IPS-18a (cell line): ENCODE results near the gene LRP3.
"Not testable (repeated sequence)": the region's sequence is repeated elsewhere in the genome, so short reads cannot be mapped to it uniquely, and the experiment has no call there.

Experiments
- H3K27ac ChIP-seq: one replicate; pipeline ENCODE4 v1.5.1; 2013; ENCODE audit warnings: low read length
- H3K27me3 ChIP-seq: one replicate; pipeline ENCODE4 v1.6.1; 2013; ENCODE audit warnings: mild to moderate bottlenecking, low read length; ENCODE audit not compliant: control insufficient read depth, insufficient read depth
- H3K36me3 ChIP-seq: one replicate; pipeline ENCODE4 v1.6.1; 2013; ENCODE audit warnings: low read depth, low read length; ENCODE audit not compliant: control insufficient read depth
- H3K4me1 ChIP-seq: one replicate; pipeline ENCODE4 v1.6.1; 2013; ENCODE audit warnings: low read depth, low read length; ENCODE audit not compliant: control insufficient read depth
- H3K4me3 ChIP-seq: one replicate; pipeline ENCODE4 v1.5.1; 2013; ENCODE audit warnings: low read length
- H3K9ac ChIP-seq: one replicate; pipeline ENCODE4 v1.6.1; 2013; ENCODE audit warnings: mild to moderate bottlenecking, low read length, moderate library complexity
- H3K9me3 ChIP-seq: one replicate; pipeline ENCODE4 v1.6.1; 2013; ENCODE audit warnings: low read depth, low read length; ENCODE audit not compliant: control insufficient read depth

LRP3 gene

DNA sequence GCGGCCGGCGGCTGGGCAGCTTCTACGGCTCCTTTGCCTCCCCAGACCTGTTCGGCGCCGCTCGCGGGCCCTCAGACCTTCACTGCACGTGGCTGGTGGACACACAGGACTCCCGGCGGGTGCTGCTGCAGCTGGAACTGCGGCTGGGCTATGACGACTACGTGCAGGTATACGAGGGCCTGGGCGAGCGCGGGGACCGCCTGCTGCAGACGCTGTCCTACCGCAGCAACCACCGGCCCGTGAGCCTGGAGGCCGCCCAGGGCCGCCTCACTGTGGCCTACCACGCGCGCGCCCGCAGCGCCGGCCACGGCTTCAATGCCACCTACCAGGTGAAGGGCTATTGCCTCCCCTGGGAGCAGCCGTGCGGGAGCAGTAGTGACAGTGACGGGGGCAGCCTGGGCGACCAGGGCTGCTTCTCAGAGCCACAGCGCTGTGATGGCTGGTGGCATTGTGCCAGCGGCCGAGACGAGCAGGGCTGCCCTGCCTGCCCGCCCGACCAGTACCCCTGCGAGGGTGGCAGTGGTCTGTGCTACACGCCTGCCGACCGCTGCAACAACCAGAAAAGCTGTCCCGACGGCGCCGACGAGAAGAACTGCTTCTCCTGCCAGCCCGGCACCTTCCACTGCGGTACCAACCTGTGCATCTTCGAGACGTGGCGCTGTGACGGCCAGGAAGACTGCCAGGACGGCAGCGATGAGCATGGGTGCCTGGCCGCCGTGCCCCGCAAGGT is 11.6 kb downstream of the LRP3 start:
- H3K27ac ChIP-seq = no peak overlapping the region
- H3K36me3 ChIP-seq = peaks cover 8% of the 10 kb centered on the region
- no peak overlapping the region for H3K4me3 ChIP-seq
- no peaks in the 10 kb centered on the region for H3K27me3 ChIP-seq
- H3K9ac ChIP-seq = no peak overlapping the region
- H3K4me1 ChIP-seq = no peaks in the 10 kb centered on the region
- H3K9me3 ChIP-seq = no peaks in the 10 kb centered on the region

DNA sequence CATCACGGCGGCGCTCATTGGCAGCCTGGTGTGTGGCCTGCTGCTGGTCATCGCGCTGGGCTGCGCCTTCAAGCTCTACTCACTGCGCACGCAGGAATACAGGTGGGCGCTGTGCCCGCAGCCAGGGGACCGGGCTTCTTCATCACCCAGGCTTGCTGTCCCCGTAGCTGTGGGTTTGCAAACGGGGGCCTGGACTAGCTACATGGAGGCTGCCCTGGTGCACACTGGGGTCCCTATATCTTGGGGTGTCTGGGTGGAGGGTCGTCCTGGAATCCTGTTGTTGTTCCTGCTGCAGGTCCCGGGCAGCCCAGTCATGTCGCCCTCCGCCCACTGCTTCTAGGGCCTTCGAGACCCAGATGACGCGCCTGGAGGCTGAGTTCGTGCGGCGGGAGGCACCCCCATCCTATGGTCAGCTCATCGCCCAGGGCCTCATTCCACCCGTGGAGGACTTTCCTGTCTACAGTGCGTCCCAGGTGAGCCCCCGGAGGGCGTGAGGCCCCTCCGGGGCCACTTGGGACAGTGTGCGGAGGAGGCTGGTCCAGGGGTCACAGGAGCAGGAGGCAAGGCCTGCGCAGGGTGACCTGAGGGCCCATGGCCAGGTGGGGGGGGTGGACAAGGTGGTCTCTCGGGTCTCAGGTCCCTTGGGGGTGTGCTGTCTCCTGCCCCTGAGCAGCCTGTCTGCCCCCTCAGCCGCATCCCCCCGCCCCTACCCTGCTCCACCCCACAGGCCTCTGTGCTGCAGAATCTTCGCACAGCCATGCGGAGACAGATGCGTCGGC is 12.3 kb downstream of the LRP3 start:
- H3K36me3 ChIP-seq = peaks cover 8% of the 10 kb centered on the region
- H3K27ac ChIP-seq = no peak overlapping the region
- no peaks in the 10 kb centered on the region for H3K4me1 ChIP-seq
- no peak overlapping the region for H3K9ac ChIP-seq
- no peak overlapping the region for H3K4me3 ChIP-seq
- no peaks in the 10 kb centered on the region for H3K9me3 ChIP-seq
- H3K27me3 ChIP-seq = no peaks in the 10 kb centered on the region

DNA sequence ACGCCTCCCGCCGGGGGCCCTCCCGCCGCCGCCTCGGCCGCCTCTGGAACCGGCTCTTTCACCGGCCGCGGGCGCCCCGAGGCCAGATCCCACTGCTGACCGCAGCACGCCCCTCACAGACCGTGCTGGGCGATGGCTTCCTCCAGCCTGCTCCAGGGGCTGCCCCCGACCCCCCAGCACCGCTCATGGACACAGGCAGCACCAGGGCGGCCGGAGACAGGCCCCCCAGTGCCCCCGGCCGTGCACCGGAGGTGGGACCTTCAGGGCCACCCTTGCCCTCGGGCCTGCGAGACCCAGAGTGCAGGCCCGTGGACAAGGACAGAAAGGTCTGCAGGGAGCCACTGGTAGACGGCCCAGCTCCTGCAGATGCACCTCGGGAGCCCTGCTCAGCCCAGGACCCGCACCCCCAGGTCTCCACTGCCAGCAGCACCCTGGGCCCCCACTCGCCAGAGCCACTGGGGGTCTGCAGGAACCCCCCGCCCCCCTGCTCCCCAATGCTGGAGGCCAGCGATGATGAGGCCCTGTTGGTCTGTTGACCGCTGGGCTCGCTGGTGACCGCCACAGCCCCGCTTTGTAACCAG is 13.0 kb downstream of the LRP3 start:
- Histone ChIP-seq H3K36me3 (peaks cover 8% of the 10 kb centered on the region), H3K9me3 (no peaks in the 10 kb centered on the region), H3K27me3 (no peaks in the 10 kb centered on the region), H3K4me3 (no peak overlapping the region), H3K27ac (no peak overlapping the region), H3K4me1 (no peaks in the 10 kb centered on the region), H3K9ac (no peak overlapping the region)

GRCh38 chr19:33207903-33208302 is 13.8 kb downstream of the LRP3 start:
- H3K4me3 ChIP-seq = no peak overlapping the region
- peaks cover 8% of the 10 kb centered on the region for H3K36me3 ChIP-seq
- no peaks in the 10 kb centered on the region for H3K27me3 ChIP-seq

GRCh38 chr19:33208371-33208895 is 14.3 kb downstream of the LRP3 start:
- Histone ChIP-seq H3K4me3 (no peak overlapping the region), H3K4me1 (no peaks in the 10 kb centered on the region), H3K36me3 (peaks cover 5% of the 10 kb centered on the region), H3K9me3 (no peaks in the 10 kb centered on the region), H3K27me3 (no peaks in the 10 kb centered on the region), H3K9ac (no peak overlapping the region), H3K27ac (no peak overlapping the region)

More at GRCh38 chr19:33207903-33208302, 13.8 kb downstream of the LRP3 start:
- H3K27ac ChIP-seq = no peak overlapping the region
- no peak overlapping the region for H3K9ac ChIP-seq
- H3K9me3 ChIP-seq = no peaks in the 10 kb centered on the region
- H3K4me1 ChIP-seq = no peaks in the 10 kb centered on the region

DNA sequence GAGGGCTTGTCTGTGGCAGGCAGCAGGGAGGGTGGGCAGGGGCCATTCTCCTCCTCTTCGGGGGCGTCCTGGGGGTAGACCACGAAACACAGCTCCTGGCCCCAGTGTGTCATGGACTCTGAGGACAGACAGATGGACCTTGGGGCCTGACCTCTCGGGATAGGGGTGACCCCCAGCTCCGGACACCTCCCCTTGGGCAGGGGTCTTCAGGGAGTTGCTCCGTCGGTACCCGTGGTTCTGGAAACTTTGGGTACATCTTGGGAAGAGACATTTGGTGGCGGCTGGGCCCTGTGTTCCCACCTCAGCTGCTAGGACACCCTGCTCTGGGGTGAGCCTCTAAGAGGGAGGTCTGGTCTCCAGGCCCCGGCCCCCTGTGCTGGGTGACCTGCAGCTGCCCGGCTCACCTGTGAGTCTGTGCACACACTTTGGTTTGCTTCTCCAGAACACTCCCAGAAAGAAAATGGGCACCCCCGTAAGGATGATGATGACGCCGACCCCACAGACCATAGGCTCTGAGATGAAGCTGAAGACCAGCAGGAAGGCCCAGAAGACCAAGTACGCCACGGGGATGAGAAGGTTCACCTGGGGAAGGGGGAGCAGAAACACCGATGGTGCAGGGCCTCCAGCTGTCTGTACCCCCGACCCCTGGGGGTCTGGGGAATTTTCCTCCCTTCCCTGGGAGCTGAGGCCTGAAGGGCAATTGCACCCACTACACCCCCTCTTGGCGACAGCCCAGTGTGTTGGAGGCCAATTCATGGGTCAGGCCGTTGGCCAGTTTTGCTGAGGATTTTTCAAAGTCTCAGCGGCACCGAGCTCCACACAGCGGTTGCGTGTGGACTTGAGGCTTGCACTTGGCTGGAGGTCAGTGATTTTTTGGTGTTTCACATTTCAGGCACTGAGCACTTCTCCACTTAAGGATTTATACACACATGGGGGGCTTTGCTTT is 15.0 kb downstream of the LRP3 start:
- no peak overlapping the region for H3K27ac ChIP-seq
- H3K27me3 ChIP-seq = no peaks in the 10 kb centered on the region
- peaks cover 5% of the 10 kb centered on the region for H3K36me3 ChIP-seq
- no peaks in the 10 kb centered on the region for H3K9me3 ChIP-seq
- H3K4me3 ChIP-seq = no peak overlapping the region
- no peaks in the 10 kb centered on the region for H3K4me1 ChIP-seq
- H3K9ac ChIP-seq = no peak overlapping the region

DNA sequence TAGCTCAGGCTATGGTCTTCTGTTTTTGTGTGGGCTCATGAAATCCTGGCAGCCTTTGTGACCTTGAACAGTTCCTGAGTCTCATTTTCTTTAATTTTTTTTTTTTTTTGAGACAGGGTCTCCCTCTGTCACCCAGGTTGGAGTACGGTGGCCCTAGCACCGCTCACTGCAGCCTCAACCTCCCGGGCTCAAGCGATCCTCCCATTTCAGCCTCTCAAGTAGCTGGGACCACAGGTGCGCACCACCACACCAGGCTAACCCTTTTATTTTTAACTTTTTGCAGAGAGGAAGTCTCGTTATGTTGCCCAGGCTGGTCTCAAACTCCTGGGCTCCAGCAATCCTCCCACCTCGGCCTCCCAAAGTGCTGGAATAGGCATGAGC is 15.7 kb downstream of the LRP3 start:
- not testable (repeated sequence) for H3K27me3 ChIP-seq, H3K36me3 ChIP-seq, H3K9me3 ChIP-seq, H3K4me3 ChIP-seq, H3K4me1 ChIP-seq, H3K9ac ChIP-seq, H3K27ac ChIP-seq

DNA sequence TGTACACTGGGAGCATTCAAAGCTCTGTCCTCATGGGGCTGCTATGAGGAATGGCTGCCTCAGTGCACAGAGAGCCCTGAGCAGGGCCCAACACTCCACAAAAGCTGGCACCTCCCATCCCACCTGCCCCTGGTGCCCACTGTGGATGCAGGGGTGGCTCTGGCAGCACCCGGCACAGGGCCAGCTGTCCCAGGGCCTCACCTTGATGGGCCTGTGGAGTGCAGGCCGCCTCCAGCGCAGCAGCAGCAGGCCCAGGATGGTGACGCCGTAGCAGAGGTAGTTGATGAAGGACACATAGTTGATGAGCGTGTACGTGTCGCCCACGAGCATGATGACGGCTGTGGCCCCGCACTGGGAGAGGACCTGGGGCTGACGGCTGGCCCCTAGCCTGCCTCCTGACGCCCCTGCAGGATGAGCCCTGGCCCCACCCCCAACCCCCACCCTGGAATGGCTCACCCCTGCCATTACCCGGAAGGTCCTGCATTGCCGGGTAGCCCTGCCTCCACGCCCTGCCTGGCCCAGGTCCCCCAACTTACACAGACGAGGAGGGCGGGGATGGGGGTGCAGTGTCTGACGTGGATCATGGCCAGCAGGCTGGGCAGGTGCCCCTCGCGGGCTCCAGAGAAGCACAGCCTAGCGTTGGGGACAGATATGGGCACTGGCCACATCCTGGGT is 16.3 kb downstream of the LRP3 start:
- Histone ChIP-seq H3K4me3 (no peak overlapping the region), H3K9me3 (no peaks in the 10 kb centered on the region), H3K36me3 (peaks cover 5% of the 10 kb centered on the region), H3K4me1 (no peaks in the 10 kb centered on the region), H3K27ac (no peak overlapping the region), H3K27me3 (no peaks in the 10 kb centered on the region), H3K9ac (no peak overlapping the region)

DNA sequence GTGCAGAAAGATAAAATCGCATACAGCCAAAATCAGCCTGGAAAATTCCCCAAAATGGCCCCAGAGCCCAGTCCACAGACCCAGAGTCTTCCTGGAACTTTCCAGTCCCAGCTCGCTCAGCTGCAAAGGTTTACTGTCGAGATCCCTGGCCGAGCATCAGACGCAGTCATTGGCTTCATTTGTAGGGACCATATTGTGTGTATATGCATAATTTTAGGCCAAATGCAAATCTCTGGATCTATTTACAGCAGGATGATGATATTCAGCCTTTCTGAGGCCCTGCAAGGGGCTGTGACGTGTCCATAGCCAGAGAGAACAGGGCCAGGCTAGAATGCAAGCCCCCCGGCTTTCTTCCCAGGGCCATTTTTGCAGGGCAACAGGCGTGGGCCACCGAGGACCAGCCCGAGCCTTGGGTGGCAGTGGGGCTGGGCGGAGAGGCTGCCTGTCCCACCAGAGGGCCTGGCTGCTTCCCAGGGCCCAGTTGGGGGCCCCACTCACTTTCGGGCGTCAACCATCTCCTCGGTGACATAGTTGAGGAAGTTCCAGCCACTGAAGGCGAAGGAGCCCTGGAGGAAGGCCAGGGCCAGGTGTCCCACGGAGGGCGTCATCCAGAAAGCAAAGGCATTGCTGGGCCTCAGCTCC is 17.8 kb downstream of the LRP3 start:
- Histone ChIP-seq H3K36me3 (no peaks in the 10 kb centered on the region), H3K9me3 (no peaks in the 10 kb centered on the region), H3K27me3 (no peaks in the 10 kb centered on the region), H3K9ac (no peak overlapping the region), H3K27ac (no peak overlapping the region), H3K4me1 (no peaks in the 10 kb centered on the region), H3K4me3 (no peak overlapping the region)

GRCh38 chr19:33212436-33213172 is 18.5 kb downstream of the LRP3 start:
- H3K4me3 ChIP-seq = no peak overlapping the region
- no peaks in the 10 kb centered on the region for H3K4me1 ChIP-seq
- H3K27me3 ChIP-seq = no peaks in the 10 kb centered on the region
- no peaks in the 10 kb centered on the region for H3K9me3 ChIP-seq
- H3K27ac ChIP-seq = no peak overlapping the region
- H3K9ac ChIP-seq = no peak overlapping the region
- H3K36me3 ChIP-seq = no peaks in the 10 kb centered on the region
